ENCODE results near the gene CLEC20A.

CLEC20A gene

GRCh38 chr1:178461104-178461503 is 35.7 kb downstream of the CLEC20A start:
- no peak for TF ChIP-seq CTCF (conservative IDR thresholded peaks at IDR 0.05; ENCODE audit: low read length)
- TF ChIP-seq EZH2phosphoT487 (IDR thresholded peaks at IDR 0.05; ENCODE audit: borderline replicate concordance), result no peak
- no peak overlapping the region for H3K9ac ChIP-seq (ENCODE audit: low read depth, low read length, poor library complexity, severe bottlenecking)
- H3K4me2 ChIP-seq (ENCODE audit: low read depth, low read length, poor library complexity, severe bottlenecking), result no peak overlapping the region
- H3K36me3 ChIP-seq (ENCODE audit: insufficient read depth, low read length), result no peaks in the 10 kb centered on the region
- H3F3A ChIP-seq (ENCODE audit: low read depth), result no peaks in the 10 kb centered on the region
- H3K79me2 ChIP-seq (ENCODE audit: insufficient read depth, low read length), result no peaks in the 10 kb centered on the region
- no peaks in the 10 kb centered on the region for H3K9me2 ChIP-seq (replicated peaks; ENCODE audit: low read depth, low read length)
- no peaks in the 10 kb centered on the region for H3K27me3 ChIP-seq (ENCODE audit: insufficient read depth, low read length, poor library complexity, severe bottlenecking)
- no peak overlapping the region for H3K4me3 ChIP-seq (ENCODE audit: low read length, poor library complexity, severe bottlenecking)
- H3K4me1 ChIP-seq (ENCODE audit: insufficient read depth, low read length, poor library complexity, severe bottlenecking), result no peaks in the 10 kb centered on the region
- no peak overlapping the region for H2AFZ ChIP-seq (ENCODE audit: low read length)
- H3K9me3 ChIP-seq (ENCODE audit: insufficient read depth, low read depth, low read length), result no peaks in the 10 kb centered on the region
- H4K20me1 ChIP-seq (ENCODE audit: insufficient read depth, low read length, poor library complexity, severe bottlenecking), result no peaks in the 10 kb centered on the region

GRCh38 chr1:178458203-178458602 is 38.6 kb downstream of the CLEC20A start:
- Histone ChIP-seq H3K4me1 (ENCODE audit: insufficient read depth, low read length, poor library complexity, severe bottlenecking) (no peaks in the 10 kb centered on the region), H3K9me2 (replicated peaks; ENCODE audit: low read depth, low read length) (no peaks in the 10 kb centered on the region), H3K27me3 (ENCODE audit: insufficient read depth, low read length, poor library complexity, severe bottlenecking) (no peaks in the 10 kb centered on the region), H3K4me2 (ENCODE audit: low read depth, low read length, poor library complexity, severe bottlenecking) (no peak overlapping the region), H2AFZ (ENCODE audit: low read length) (no peak overlapping the region), H3K36me3 (ENCODE audit: insufficient read depth, low read length) (no peaks in the 10 kb centered on the region), H3K9me3 (ENCODE audit: insufficient read depth, low read depth, low read length) (no peaks in the 10 kb centered on the region), H3F3A (ENCODE audit: low read depth) (no peaks in the 10 kb centered on the region), H3K9ac (ENCODE audit: low read depth, low read length, poor library complexity, severe bottlenecking) (no peak overlapping the region), H4K20me1 (ENCODE audit: insufficient read depth, low read length, poor library complexity, severe bottlenecking) (no peaks in the 10 kb centered on the region), H3K4me3 (ENCODE audit: low read length, poor library complexity, severe bottlenecking) (no peak overlapping the region), H3K79me2 (ENCODE audit: insufficient read depth, low read length) (no peaks in the 10 kb centered on the region)
- TF ChIP-seq CTCF (conservative IDR thresholded peaks at IDR 0.05; ENCODE audit: low read length), result no peak
- no peak for TF ChIP-seq EZH2phosphoT487 (IDR thresholded peaks at IDR 0.05; ENCODE audit: borderline replicate concordance)

DNA sequence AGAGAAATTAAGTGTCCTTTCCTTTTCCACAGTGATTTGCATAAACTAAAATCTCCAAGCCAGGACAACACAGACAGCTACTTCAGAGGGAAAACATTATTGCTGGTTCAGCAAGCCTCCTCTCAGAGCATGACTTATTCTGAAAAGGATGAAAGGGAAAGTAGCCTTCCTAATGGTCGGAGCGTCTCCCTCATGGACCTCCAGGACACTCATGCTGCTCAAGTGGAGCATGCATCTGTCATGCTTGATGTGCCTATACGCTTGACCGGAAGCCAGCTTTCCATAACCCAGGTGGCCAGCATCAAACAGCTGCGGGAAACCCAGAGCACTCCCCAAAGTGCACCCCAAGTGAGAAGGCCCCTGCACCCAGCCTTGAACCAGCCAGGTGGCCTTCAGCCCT is 39.1 kb downstream of the CLEC20A start:
- Histone ChIP-seq H3K4me2 (ENCODE audit: low read depth, low read length, poor library complexity, severe bottlenecking) (no peak overlapping the region), H3K36me3 (ENCODE audit: insufficient read depth, low read length) (no peaks in the 10 kb centered on the region), H3K9ac (ENCODE audit: low read depth, low read length, poor library complexity, severe bottlenecking) (no peak overlapping the region), H3K9me2 (replicated peaks; ENCODE audit: low read depth, low read length) (no peaks in the 10 kb centered on the region), H3K4me3 (ENCODE audit: low read length, poor library complexity, severe bottlenecking) (no peak overlapping the region), H4K20me1 (ENCODE audit: insufficient read depth, low read length, poor library complexity, severe bottlenecking) (no peaks in the 10 kb centered on the region), H2AFZ (ENCODE audit: low read length) (no peak overlapping the region), H3K27me3 (ENCODE audit: insufficient read depth, low read length, poor library complexity, severe bottlenecking) (no peaks in the 10 kb centered on the region), H3K9me3 (ENCODE audit: insufficient read depth, low read depth, low read length) (no peaks in the 10 kb centered on the region), H3F3A (ENCODE audit: low read depth) (no peaks in the 10 kb centered on the region), H3K4me1 (ENCODE audit: insufficient read depth, low read length, poor library complexity, severe bottlenecking) (no peaks in the 10 kb centered on the region), H3K79me2 (ENCODE audit: insufficient read depth, low read length) (no peaks in the 10 kb centered on the region)
- no peak for TF ChIP-seq EZH2phosphoT487 (IDR thresholded peaks at IDR 0.05; ENCODE audit: borderline replicate concordance)
- TF ChIP-seq CTCF (conservative IDR thresholded peaks at IDR 0.05; ENCODE audit: low read length), result no peak
